HepG2 (cell line): ENCODE measurements around the gene MED9.

Experiments
- CTCF ChIP-seq: sonication (generic); formaldehyde crosslinking; IDR thresholded peaks from 2 replicates; pipeline ENCODE4 v1.5.0; 2020; ENCODE audit warnings: mild to moderate bottlenecking, missing genetic modification reagents, moderate library complexity
- FOXK2 ChIP-seq: fragments of 450-650 bp; IDR thresholded peaks from 2 replicates; pipeline ENCODE4 v1.6.1; 2016
- POLR2A ChIP-seq, 2 experiments: IDR thresholded peaks; 2 replicates each; pipeline ENCODE4 v1.6.1; 2011; ENCODE audit warnings: low read depth in 2 of 2, low read length in 2 of 2, mild to moderate bottlenecking in 1 of 2, moderate library complexity in 1 of 2; ENCODE audit not compliant: insufficient read depth in 1 of 2

- no peak for TF ChIP-seq CTCF (CRISPR knock-in tag)
- TF ChIP-seq POLR2A (IDR thresholded peaks at IDR 0.05; ENCODE audit: insufficient read depth in 1 of 2, low read depth in 2 of 2, low read length in 2 of 2) = no peak
- TF ChIP-seq FOXK2 = no peak
Observed at GRCh38 chr17:17506893-17507464, 30.2 kb downstream of the MED9 start.
